ENCODE data around the gene DOCK11. TPM values are rescaled to one million over a fixed set of nuclear protein-coding genes. Genes with fewer than 3 reads are reported as not detected.

DOCK11 gene
- total and polyA plus RNA-seq, 2 donors (not counting 1 experiment from before 2014, with no cell fraction given) = 40.1 to 85.3 TPM

GRCh38 chrX:118717678-118718391, 222.2 kb downstream of the DOCK11 start:
- TF ChIP-seq CTCF (conservative IDR thresholded peaks at IDR 0.05 in 1 of 2, IDR thresholded peaks at IDR 0.05 in 1 of 2; ENCODE audit: low read depth in 1 of 2, low read length in 2 of 2) (no peak), EZH2 (IDR thresholded peaks at IDR 0.05; ENCODE audit: low read length, missing control alignments) (no peak)
- no peak for DNase-seq (ENCODE audit: low read depth in 2 of 2)
- H3K79me2 ChIP-seq (ENCODE audit: control insufficient read depth, insufficient read depth, low read length) = no peaks in the 10 kb centered on the region
- H4K20me1 ChIP-seq (ENCODE audit: control insufficient read depth, extremely low read depth, insufficient read depth, low read length) = no peaks in the 10 kb centered on the region
- no peaks in the 10 kb centered on the region for H3K9me3 ChIP-seq (ENCODE audit: control insufficient read depth, insufficient read depth, low read depth, low read length)
- H3K36me3 ChIP-seq (ENCODE audit: control insufficient read depth, insufficient read depth, low read length) = no peaks in the 10 kb centered on the region
- H3K4me1 ChIP-seq (ENCODE audit: control insufficient read depth, extremely low read depth, insufficient read depth, low read length) = no peaks in the 10 kb centered on the region
- no peak overlapping the region for H3K4me2 ChIP-seq (ENCODE audit: extremely low read depth, insufficient read depth, low read length)
- no peak overlapping the region for H2AFZ ChIP-seq (ENCODE audit: low read length)
- H3K27me3 ChIP-seq (ENCODE audit: control insufficient read depth, insufficient read depth, low read length) = no peaks in the 10 kb centered on the region
- H3K4me3 ChIP-seq (replicated peaks in 1 of 4; ENCODE audit: control extremely low read depth in 1 of 4, insufficient read depth in 1 of 4, low read depth in 3 of 4, low read length in 4 of 4) = no peak overlapping the region
- no peak overlapping the region for H3K27ac ChIP-seq (ENCODE audit: insufficient read depth, low read length)
- H3K9ac ChIP-seq (ENCODE audit: insufficient read depth, low read length) = no peak overlapping the region

GRCh38 chrX:118718737-118719136, 223.1 kb downstream of the DOCK11 start:
- no peak overlapping the region for H2AFZ ChIP-seq (ENCODE audit: low read length)
- no peaks in the 10 kb centered on the region for H3K9me3 ChIP-seq (ENCODE audit: control insufficient read depth, insufficient read depth, low read depth, low read length)
- no peaks in the 10 kb centered on the region for H3K36me3 ChIP-seq (ENCODE audit: control insufficient read depth, insufficient read depth, low read length)
- no peak overlapping the region for H3K4me2 ChIP-seq (ENCODE audit: extremely low read depth, insufficient read depth, low read length)
- H4K20me1 ChIP-seq (ENCODE audit: control insufficient read depth, extremely low read depth, insufficient read depth, low read length) = no peaks in the 10 kb centered on the region
- DNase-seq (ENCODE audit: low read depth in 2 of 2) = no peak
- no peak overlapping the region for H3K27ac ChIP-seq (ENCODE audit: insufficient read depth, low read length)
- TF ChIP-seq CTCF (conservative IDR thresholded peaks at IDR 0.05 in 1 of 2, IDR thresholded peaks at IDR 0.05 in 1 of 2; ENCODE audit: low read depth in 1 of 2, low read length in 2 of 2) (no peak), EZH2 (IDR thresholded peaks at IDR 0.05; ENCODE audit: low read length, missing control alignments) (no peak)
- H3K27me3 ChIP-seq (ENCODE audit: control insufficient read depth, insufficient read depth, low read length) = no peaks in the 10 kb centered on the region
- H3K4me3 ChIP-seq (replicated peaks in 1 of 4; ENCODE audit: control extremely low read depth in 1 of 4, insufficient read depth in 1 of 4, low read depth in 3 of 4, low read length in 4 of 4) = no peak overlapping the region
- no peaks in the 10 kb centered on the region for H3K4me1 ChIP-seq (ENCODE audit: control insufficient read depth, extremely low read depth, insufficient read depth, low read length)
- H3K79me2 ChIP-seq (ENCODE audit: control insufficient read depth, insufficient read depth, low read length) = no peaks in the 10 kb centered on the region
- no peak overlapping the region for H3K9ac ChIP-seq (ENCODE audit: insufficient read depth, low read length)

- peaks cover 2% of the 10 kb centered on the region for H3K4me1 ChIP-seq (ENCODE audit: control insufficient read depth, extremely low read depth, insufficient read depth, low read length)
- H3K4me3 ChIP-seq (replicated peaks in 1 of 4; ENCODE audit: control extremely low read depth in 1 of 4, insufficient read depth in 1 of 4, low read depth in 3 of 4, low read length in 4 of 4) = no peak overlapping the region
- no peak overlapping the region for H3K27ac ChIP-seq (ENCODE audit: insufficient read depth, low read length)
- H3K9ac ChIP-seq (ENCODE audit: insufficient read depth, low read length) = no peak overlapping the region
- H3K9me3 ChIP-seq (ENCODE audit: control insufficient read depth, insufficient read depth, low read depth, low read length) = no peaks in the 10 kb centered on the region
- no peaks in the 10 kb centered on the region for H4K20me1 ChIP-seq (ENCODE audit: control insufficient read depth, extremely low read depth, insufficient read depth, low read length)
- TF ChIP-seq EZH2 (IDR thresholded peaks at IDR 0.05; ENCODE audit: low read length, missing control alignments) = no peak
- TF ChIP-seq CTCF (conservative IDR thresholded peaks at IDR 0.05 in 1 of 2, IDR thresholded peaks at IDR 0.05 in 1 of 2; ENCODE audit: low read depth in 1 of 2, low read length in 2 of 2) = no peak
- H3K27me3 ChIP-seq (ENCODE audit: control insufficient read depth, insufficient read depth, low read length) = no peaks in the 10 kb centered on the region
- no peak overlapping the region for H2AFZ ChIP-seq (ENCODE audit: low read length)
- no peak overlapping the region for H3K4me2 ChIP-seq (ENCODE audit: extremely low read depth, insufficient read depth, low read length)
- no peaks in the 10 kb centered on the region for H3K36me3 ChIP-seq (ENCODE audit: control insufficient read depth, insufficient read depth, low read length)
- DNase-seq (ENCODE audit: low read depth in 2 of 2) = no peak
- no peaks in the 10 kb centered on the region for H3K79me2 ChIP-seq (ENCODE audit: control insufficient read depth, insufficient read depth, low read length)
Measured at GRCh38 chrX:118720058-118720707, 224.6 kb downstream of the DOCK11 start.

Measured in fibroblast of lung (primary cell).